Neural cell (in vitro differentiated cells): Measurements from ENCODE around the gene FAM107B.

ENCODE experiments used
- POLR2AphosphoS5 ChIP-seq: IDR thresholded peaks from 2 replicates; pipeline ENCODE4 v1.6.1; 2012
- SMC3 ChIP-seq: fragments of 450-650 bp; conservative IDR thresholded peaks from 2 replicates; pipeline ENCODE4 v1.6.1; 2014; ENCODE audit warnings: antibody characterized with exemption, mild to moderate bottlenecking, moderate library complexity; ENCODE audit not compliant: poor library complexity
- TF ChIP-seq, protein P1 (sequence below): fragments of 450-650 bp; IDR thresholded peaks from 2 replicates; pipeline ENCODE4 v1.5.1; 2014; ENCODE audit warnings: antibody characterized with exemption, mild to moderate bottlenecking, moderate library complexity; ENCODE audit not compliant: poor library complexity, severe bottlenecking
- TF ChIP-seq, protein P2 (sequence below): IDR thresholded peaks from 2 replicates; pipeline ENCODE4 v1.6.1; 2012; ENCODE audit warnings: borderline replicate concordance

DNA sequence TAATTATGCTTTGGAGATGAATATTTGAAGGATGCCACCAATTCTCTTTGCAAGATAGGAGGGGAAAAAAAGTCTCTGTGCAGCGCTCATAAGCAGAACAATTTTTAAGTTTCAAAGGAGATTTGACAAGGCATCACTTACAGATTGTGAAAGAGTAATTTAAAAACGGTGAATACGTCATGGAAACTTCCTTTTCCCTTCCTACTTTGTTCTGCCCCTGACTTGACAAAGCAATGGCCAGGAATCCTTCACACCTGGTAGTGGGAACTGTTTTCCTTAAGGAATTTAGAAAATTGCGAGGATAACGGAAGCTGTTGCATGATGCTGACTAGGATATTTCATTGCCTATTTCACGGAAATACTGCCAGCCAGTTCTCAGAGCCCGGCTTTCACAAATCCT, 16.7 kb downstream of the FAM107B start:
- TF ChIP-seq, protein P1, sequence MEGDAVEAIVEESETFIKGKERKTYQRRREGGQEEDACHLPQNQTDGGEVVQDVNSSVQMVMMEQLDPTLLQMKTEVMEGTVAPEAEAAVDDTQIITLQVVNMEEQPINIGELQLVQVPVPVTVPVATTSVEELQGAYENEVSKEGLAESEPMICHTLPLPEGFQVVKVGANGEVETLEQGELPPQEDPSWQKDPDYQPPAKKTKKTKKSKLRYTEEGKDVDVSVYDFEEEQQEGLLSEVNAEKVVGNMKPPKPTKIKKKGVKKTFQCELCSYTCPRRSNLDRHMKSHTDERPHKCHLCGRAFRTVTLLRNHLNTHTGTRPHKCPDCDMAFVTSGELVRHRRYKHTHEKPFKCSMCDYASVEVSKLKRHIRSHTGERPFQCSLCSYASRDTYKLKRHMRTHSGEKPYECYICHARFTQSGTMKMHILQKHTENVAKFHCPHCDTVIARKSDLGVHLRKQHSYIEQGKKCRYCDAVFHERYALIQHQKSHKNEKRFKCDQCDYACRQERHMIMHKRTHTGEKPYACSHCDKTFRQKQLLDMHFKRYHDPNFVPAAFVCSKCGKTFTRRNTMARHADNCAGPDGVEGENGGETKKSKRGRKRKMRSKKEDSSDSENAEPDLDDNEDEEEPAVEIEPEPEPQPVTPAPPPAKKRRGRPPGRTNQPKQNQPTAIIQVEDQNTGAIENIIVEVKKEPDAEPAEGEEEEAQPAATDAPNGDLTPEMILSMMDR: no peak
- no peak for TF ChIP-seq POLR2AphosphoS5
- TF ChIP-seq, protein P2, sequence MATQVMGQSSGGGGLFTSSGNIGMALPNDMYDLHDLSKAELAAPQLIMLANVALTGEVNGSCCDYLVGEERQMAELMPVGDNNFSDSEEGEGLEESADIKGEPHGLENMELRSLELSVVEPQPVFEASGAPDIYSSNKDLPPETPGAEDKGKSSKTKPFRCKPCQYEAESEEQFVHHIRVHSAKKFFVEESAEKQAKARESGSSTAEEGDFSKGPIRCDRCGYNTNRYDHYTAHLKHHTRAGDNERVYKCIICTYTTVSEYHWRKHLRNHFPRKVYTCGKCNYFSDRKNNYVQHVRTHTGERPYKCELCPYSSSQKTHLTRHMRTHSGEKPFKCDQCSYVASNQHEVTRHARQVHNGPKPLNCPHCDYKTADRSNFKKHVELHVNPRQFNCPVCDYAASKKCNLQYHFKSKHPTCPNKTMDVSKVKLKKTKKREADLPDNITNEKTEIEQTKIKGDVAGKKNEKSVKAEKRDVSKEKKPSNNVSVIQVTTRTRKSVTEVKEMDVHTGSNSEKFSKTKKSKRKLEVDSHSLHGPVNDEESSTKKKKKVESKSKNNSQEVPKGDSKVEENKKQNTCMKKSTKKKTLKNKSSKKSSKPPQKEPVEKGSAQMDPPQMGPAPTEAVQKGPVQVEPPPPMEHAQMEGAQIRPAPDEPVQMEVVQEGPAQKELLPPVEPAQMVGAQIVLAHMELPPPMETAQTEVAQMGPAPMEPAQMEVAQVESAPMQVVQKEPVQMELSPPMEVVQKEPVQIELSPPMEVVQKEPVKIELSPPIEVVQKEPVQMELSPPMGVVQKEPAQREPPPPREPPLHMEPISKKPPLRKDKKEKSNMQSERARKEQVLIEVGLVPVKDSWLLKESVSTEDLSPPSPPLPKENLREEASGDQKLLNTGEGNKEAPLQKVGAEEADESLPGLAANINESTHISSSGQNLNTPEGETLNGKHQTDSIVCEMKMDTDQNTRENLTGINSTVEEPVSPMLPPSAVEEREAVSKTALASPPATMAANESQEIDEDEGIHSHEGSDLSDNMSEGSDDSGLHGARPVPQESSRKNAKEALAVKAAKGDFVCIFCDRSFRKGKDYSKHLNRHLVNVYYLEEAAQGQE: no peak
- no peak for TF ChIP-seq SMC3
